Measurements from ENCODE around the gene IRX4.
"Not testable (repeated sequence)": the region's sequence is repeated elsewhere in the genome, so short reads cannot be mapped to it uniquely, and the experiment has no call there.

The IRX4 gene

DNA sequence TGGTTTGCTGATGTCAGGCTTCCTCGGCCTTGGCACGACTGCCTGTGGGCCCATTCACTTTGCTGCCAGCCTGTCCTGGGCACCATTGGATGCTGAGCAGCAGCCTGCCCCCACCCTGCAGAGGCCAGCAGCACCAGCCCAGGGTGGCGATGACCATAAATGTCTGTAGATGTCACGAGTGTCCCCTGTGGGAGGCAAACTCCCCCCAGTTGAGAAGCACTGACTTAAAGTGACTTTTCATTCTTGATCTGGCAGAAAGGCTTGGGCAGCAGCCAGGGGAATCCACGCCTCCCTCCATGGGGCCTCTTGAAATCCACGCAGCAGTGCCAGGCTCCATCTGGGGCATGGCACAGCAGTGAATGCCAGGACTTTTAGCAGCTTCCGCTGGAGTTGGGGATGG is 21.8 kb downstream of the IRX4 start:
- no peak for DNase-seq (ENCODE audit: low read depth, low spot score)

DNA sequence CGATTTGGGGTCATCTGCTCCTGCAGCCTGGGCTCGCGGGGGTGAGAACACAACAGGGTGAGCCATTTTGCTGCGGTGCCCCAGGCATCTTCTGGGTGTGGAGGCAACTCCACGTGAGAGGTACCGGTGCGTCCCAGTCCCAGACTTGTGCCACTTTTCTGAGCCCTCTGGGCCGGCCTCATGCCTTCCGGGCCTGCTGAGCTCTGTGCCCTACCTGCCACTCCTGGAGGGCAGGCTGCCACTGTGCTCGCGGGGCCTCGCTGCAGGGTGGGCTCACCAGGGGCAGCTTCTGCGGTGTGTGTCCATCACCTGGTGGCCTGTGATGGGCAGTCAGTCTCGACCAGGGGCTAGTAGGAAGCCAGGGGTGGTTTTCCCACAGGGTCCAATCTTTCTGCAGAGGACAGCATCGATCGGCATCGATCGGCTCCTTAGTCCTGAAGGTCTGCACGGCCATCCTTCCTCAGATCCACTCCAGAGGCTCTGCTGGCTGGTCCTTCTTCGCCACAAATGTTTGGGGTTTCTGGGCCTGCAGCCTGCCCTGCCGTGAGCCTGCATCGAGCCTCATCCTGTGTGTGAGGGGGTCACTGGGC is 22.6 kb downstream of the IRX4 start:
- DNase-seq (ENCODE audit: low read depth, low spot score), result no peak

DNA sequence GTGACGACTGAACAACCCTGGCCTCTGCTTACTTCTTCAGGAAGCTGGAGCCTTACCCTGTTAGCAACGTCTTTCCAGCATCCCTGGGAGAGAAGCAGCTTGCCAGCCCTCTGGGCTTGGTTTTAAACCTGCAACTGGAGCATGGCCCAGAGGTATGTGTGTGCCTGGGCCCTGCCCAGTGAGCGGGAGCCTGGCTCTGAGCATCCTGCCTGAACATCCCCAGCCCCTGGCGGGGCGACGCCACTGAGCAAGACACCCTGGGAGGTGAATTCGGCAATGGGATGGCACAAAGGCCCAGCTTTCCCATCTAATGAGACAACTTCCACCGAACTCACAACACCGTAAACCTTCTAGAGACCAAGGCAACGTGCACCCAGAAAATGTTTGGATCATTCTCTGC is 23.6 kb downstream of the IRX4 start:
- DNase-seq (ENCODE audit: low read depth, low spot score), result no peak

DNA sequence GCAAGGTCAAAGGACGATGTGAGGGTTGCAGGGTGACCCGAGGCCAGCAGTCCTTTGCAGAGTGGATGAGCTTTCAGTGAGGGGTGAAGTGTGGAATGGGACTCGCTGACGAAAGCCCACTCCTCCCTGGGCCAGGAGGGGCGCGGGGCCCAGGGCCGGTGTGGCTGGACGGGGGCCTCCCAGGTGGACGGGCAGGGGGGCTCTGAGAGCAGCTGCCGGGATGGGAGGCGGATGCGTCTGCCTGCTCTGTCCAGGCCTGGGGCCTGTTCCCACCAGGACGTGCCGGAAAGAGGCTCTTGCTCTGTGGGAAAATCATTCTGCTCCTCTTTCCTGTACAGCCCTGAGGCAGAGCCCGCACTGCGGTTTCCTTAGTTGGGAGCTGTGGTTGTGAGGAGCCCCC is 24.3 kb downstream of the IRX4 start:
- DNase-seq (ENCODE audit: low read depth, low spot score), result no peak

DNA sequence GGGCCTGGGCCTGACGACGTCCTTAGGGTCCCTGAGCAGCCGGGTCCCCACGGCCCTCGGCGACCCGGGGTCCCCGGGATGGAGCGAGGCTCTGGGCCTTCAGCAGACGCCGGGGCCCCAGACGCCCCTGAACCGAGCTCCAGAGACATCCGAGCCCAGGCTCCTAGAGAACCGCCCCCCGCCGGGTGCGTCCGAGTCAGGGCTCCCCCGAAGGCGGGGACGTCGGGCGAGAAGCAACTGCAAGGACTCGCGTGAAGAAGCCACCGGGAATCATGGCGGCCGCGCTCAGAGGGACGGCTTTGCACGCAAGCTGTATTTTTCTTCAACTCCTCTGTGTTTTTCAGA is 25.5 kb downstream of the IRX4 start:
- no peak for DNase-seq (ENCODE audit: low read depth, low spot score)

DNA sequence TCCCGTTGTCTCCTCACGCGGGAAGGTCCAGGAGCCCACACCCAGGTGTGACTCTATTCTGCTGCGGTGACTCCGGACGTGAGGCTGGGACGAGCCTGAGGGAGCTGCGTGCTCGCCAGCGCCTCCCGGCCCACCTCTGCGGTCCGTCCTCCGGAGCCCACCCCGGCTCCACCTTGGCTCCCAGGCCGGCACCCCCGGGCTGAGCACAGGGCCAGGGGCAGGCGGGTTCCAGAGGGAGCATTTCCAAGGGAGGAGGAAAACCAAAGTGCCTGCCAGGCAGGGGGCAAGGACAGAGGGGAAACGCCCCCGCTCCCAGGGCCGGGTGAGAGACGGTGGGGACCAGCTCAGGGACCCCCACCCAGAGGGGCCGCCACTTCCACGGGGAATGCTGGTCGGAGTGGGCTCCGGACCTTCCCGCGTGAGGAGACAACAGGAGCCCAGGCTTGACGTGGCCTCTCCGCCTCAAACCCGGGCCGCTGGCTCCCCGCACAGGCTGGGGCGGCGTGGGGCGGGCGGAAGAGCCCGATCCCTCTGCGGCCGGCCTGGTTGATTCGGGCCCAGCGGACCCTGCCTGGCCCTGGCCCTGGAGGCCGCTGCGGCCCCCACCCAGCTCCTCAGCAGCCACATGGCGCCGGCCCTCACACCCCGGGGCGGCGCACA is 26.0 kb downstream of the IRX4 start:
- DNase-seq (ENCODE audit: low read depth, low spot score), result no peak

DNA sequence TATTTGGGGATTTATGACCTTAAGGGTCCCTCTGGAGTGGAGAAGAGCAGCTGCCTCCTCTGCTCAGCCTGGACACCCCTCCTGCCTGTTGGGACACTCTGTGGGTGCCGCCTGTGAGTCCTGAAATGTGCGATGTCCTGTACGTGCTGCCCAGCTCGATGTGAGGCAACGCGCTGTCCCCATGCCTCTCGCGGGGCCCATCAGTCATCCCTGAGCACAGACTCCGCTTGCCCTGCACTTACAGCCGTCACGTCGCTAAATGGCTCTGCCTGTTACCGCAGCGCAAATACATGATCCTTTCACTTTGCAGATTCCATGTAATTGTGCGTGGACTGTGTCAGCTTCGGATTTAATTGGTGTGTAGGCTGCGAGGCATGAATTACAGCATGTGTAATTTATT is 27.1 kb downstream of the IRX4 start:
- DNase-seq (ENCODE audit: low read depth, low spot score), result no peak

DNA sequence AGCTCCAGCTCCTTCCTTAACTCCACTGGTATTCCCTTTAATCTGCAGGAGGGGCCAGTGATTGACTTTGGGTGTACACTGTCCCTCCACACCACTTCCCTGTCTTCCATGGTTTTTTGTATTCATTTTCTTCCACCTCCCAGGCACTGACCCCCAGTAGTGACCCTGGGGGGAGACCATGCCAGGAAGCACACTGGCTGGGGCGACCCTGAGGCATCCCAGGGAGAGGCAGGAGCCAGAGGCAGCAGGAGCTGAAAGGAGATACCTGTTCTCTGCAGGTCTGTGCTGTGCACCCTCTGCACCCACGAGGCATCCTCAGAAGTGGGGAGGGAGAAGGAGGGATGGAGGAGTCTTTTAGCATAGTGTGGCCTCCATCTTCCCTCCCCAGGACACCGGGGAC is 27.6 kb downstream of the IRX4 start:
- DNase-seq (ENCODE audit: low read depth, low spot score), result no peak

DNA sequence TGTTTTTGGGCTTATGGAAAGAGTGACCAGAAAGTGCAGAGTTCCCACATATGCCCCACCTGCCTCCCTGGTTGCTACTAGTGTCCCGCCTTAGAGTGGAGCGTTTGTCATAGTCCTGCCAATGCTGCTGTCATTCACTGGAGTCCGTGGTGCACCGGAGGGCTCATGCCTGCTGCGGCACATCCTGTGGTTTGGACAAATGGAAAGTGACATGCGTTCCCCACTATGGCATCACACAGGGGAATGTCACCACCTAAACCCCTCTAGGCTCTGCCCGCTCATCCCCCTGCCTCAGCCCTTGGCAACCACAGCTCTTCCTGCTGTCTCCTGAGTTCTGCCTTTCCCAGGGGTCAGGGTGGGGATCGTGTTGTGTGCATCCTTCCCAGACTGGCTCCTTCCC is 29.2 kb downstream of the IRX4 start:
- DNase-seq (ENCODE audit: low read depth, low spot score), result no peak

DNA sequence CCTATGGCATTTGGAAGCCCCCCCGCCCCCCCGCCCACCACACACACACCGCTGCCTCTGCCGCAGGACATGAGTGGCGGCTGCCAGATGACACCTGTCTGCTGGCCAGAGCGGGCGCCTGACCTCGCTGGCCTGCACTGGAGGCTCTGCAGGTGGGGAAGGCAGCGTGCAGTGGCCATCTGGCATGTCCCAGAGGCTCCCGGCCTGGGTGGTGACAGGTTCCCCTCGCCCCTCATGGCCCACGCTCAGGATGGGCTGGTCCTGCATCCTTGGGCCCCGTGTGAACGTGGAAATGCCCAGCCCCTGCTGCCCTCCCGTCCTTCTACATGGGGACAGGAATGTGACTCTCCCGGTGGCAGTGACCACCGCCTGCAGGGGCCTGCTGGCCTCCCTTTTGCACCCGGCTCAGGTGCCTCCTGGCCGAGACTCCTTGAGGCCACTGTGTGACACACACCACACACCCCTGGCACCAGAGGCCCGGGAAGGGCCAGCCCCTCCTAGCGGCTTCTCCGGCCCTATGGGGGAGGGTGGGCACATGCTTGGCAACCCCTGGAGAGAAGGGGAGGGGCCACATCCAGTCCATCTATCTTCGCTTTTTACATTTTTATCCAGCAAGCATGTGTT is 30.3 kb downstream of the IRX4 start:
- no peak for DNase-seq (ENCODE audit: low read depth, low spot score)

DNA sequence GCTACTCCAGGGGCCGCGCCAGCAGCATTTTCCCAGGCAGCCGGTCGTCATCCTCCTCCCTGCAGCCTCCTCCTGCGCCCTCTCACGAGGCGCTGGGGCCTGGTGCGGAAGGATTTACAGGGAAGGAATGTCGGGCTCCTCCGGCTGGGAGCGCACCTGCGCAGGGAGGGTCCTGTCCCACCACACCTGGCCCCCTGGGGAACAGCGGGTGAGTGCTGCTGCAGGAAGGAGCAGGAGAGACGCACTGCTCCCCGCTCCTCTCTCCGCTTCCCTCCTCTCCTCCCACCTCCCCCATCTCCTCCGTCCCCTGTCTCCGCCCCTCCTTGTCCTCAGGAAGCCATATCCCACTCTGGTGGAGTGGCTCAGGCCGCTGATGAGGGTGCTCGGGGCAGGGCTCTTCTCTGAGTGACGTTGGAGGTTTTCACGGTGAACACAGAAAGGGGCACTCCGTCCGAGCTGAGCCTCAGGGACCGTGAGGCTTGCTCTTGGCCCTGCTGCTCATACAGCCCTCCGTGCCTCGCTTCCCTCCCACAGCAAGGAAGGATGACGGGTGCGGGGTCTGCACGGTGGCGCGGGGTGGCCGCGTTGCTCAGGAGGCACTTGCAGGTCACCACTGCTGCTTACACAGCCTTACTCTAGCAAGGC is 31.3 kb downstream of the IRX4 start:
- no peak for DNase-seq (ENCODE audit: low read depth, low spot score)

DNA sequence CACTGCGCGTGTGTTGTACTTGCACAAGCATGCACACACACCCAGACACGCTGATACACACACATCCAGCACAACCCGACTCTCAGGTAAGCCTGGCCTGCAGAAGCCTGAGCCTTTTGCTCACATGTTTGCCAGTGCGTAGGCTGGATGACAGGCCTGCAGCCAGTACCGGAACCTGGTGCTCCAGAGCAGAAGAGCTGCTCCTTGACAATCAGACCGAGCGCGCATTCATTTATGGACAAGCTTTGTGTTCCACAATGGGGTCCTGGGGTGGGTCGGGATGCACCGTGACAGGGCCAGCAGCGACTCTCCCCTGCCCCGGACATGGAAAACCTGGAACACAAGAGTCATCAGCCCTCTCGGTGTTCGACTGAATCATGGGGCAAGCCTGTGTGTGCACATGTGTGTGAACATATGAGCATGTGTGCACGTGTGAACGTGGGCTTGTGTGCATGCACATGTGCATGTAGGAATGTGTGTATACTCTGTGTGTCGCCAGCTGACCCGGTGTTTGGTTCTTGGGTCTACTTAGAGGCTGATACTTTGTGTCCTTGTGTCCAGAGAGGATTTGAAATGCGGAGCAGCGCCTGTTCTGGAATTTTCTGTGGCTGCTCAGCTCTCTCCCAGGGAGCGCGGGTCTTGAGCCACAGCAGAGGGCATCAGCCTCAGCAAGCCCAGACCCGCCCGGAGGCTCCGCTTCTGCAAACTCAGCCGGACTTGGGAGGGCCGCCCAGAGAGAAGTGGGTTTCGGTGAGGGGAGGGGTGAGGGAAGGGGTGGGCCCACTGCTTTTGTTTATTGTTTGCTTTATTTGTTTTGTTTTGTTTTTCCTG is 32.2 kb downstream of the IRX4 start:
- no peak for DNase-seq (ENCODE audit: low read depth, low spot score)

DNA sequence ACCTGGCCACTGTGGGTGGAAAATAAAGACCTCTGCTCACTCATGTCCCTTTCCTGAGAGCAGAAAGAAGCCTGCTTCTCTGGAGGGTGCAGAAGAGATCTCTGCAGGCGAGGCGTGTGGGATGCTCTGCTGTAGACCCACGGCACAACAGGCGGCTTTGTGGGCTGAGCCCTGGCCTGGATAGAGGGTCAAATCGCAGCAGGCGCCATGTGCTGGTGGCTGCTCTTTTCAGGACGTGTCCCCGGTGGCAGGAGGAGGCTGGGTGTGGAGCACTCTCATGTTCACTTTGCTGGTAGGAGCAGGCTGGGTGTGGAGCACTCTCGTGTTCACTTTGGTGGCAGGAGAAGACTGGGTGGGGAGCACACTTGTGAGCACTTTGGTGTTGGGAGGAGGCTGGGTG is 35.1 kb downstream of the IRX4 start:
- no peak for DNase-seq (ENCODE audit: low read depth, low spot score)

DNA sequence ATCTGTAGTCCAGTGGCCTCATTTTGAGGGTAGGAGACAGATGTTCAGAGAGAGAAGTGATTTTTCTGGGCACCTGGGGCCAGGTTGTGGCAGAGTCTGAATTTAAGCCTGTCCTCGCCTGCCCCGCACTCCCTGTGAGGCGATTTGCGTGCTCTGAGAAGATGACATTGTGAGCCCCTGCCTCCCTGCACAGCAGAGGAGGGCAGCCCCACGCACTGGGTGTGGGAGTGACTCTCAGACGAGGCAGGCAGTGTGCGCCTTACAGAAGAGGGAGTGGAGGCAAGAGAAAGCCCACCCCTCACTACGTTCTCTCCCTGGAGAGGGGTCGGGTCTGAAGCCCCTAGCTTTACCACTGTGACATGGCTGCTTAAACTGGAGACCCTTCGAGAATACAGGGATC is 35.7 kb downstream of the IRX4 start:
- no peak for DNase-seq (ENCODE audit: low read depth, low spot score)

DNA sequence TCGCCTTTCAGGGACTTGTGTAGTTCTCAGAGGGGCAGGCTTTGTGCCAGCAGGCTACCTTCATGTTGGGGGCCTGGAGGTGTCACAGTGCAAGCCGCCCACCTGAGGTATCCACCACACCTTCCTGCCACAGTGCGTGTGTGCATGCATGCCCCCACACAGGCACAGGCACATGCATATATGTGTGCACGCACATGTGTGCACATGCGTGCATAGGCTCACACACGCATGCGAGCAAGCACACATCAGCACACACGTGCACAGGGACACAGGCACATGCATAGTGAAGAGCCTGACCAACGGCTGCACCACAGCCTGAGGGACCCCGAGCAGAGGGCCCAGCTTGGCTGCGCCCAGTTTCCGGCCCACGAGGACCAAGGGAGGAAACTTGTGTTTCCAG is 36.1 kb downstream of the IRX4 start:
- no peak for DNase-seq (ENCODE audit: low read depth, low spot score)

DNA sequence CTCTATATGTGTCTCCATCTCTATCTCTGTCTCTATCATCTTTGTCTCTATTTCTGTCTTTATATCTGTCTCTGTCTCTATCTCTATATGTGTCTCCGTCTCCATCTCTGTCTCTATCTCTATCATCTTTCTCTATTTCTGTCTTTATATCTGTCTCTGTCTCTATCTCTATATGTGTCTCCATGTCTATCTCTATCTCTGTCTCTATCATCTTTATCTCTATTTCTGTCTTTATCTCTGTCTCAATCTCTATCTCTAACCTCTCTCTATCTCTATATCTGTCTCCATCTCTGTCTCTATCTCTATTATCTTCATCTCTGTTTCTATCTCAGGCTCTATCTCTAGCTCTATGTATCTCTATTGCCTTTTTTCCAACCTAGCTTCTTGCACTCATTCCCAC is 37.0 kb downstream of the IRX4 start:
- DNase-seq (ENCODE audit: low read depth, low spot score), result no peak

DNA sequence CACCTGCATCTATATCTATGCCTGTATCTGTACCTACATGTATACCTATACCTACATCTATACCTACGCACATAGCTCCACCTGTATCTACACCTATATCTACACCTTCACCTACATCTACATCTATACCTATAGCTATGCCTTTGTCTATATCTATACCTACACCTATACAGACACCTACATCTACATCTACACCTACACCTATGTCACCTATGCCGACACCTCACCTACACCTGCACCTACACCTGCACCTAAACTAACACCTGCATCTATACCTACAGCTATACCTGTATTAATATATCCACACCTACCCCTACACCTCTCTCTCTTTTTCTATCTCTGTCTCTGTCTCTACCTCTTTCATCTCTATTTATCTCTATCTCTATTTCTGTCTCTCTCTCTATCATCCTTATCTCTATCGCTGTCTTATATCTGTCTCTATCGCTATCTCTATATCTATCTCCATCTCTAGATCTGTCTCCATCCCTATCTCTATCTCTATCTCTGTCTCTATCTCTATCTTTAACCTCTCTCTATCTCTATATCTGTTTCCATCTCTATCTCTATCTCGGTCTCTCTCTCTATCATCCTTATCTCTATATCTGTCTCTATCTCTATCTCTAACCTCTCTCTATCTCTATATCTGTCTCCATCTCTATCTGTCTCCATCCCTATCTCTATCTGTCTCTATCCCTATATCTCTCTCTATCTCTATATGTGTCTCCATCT is 37.9 kb downstream of the IRX4 start:
- no peak for DNase-seq (ENCODE audit: low read depth, low spot score)

DNA sequence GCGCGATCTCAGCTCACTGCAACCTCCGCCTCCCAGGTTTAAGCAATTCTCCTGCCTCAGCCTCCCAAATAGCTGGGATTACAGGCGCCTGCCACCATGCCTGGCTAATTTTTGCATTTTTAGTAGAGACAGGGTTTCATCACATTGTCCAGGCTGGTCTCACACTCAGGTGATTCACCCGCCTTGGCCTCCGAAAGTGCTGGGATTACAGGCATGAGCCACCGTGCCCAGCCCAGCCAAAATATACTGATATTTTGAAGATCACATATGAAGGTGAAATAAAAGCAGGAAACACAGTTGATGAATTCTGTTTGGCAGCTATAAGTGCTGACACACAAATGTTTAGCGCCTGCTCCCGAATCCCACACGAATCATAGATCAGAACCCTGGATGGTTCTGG is 39.0 kb downstream of the IRX4 start:
- not testable (repeated sequence) for DNase-seq (ENCODE audit: low read depth, low spot score)

DNA sequence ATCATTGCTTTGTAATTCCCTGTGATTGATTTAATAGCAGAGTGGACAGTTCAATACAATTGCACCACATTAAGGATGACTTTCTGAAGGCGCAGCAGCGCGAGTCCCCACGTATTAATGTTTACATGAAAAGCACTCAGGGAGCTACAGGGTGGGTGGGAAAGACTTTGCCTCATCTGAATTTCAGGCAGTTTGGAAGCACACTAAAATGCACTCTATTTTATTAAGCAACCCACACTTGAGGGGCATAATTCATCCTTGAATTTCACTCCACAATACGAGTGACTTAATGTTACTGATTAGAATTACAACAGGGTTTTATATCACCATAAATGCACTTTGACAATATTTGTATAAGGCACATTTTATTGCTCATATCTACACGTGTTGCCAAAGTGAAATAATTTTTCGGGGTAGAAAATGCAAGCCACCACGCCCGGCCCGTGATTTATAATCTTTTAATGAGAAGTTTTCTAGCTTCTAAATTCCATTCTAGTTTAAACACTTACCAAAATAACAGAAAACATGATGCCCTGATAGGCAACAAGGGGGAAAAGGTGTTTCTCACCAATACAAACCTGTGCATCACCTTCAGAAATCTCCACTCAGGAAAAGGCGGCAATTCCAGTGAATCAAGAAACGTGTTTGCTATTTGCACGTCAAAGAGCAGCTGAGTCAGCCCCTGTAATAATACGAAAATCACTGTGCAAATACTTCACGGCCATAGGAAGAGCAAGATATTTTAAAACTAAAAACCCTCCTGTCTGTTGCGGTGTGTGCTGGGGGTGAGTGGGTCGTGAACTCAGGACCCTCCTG is 40.5 kb downstream of the IRX4 start:
- no peak for DNase-seq (ENCODE audit: low read depth, low spot score)

DNA sequence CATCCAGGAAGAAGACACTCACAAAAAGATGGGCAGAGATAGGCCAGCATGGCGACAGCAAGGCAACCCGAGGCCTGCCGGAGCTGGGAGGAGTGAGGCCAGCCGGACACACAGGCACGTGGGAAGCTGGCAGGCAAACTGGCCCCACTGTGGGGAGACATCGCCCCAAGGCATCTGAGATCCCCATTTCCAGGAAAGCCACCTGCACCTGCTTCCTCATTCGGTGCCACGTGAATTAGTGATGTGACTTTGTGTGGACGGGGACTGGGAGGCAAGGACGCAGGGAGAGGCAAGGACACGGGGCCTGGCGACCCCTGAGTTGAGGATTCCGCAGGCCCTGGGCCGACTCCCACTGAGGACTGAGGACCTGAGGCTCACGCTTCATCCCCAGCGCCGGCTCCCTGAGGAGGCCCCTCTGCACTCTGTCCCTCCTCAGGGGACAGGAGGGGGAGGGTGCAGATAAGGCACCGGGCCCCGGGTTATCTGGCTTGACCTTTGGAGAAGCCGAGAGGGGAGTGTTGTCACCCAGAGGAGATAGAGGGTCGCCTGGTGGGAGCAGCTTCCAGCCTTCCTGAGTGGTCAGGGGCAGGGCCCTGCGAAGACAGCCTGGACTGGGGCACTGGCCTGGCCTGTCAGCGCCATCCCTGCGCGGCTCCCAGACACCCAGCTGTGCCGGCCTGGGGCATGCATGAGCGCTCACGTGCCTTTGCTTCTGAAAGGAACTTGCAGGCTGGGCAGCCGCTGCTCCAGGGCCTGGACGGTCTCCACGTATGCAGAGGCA is 41.8 kb downstream of the IRX4 start:
- DNase-seq (ENCODE audit: low read depth, low spot score), result no peak

Measured in activated naive CD8-positive, alpha-beta T cell treated with anti-CD3 and anti-CD28 coated beads, Interleukin-2, amount 50 U/mL, for 16 hours (primary cell).